ENCODE data around the gene PRR23B.
"Not testable (repeated sequence)": the region's sequence is repeated elsewhere in the genome, so short reads cannot be mapped to it uniquely, and the experiment has no call there.

PRR23B gene

GRCh38 chr3:139032326-139033002, 11.7 kb upstream of the PRR23B start:
- H3K4me3 ChIP-seq (replicated peaks; ENCODE audit: low read depth, low read length), result no peak overlapping the region
- TF ChIP-seq CTCF (IDR thresholded peaks at IDR 0.05; ENCODE audit: low read length, missing control alignments), result no peak
- DNase-seq (ENCODE audit: low read depth), result no peak

GRCh38 chr3:139030576-139030975, 9.8 kb upstream of the PRR23B start:
- not testable (repeated sequence) for H3K4me3 ChIP-seq (replicated peaks; ENCODE audit: low read depth, low read length); DNase-seq (ENCODE audit: low read depth)

- TF ChIP-seq CTCF (IDR thresholded peaks at IDR 0.05; ENCODE audit: low read length, missing control alignments), result no peak
- DNase-seq (ENCODE audit: low read depth), result no peak
Measured at GRCh38 chr3:139024968-139025367, 4.2 kb upstream of the PRR23B start.

GRCh38 chr3:139020036-139020867, 474 bp downstream of the PRR23B start:
- no peak for TF ChIP-seq CTCF (IDR thresholded peaks at IDR 0.05; ENCODE audit: low read length, missing control alignments)
- no peak for DNase-seq (ENCODE audit: low read depth)
- no peak overlapping the region for H3K4me3 ChIP-seq (replicated peaks; ENCODE audit: low read depth, low read length)

More at GRCh38 chr3:139024968-139025367, 4.2 kb upstream of the PRR23B start:
- no peak overlapping the region for H3K4me3 ChIP-seq (replicated peaks; ENCODE audit: low read depth, low read length)

- no peak for DNase-seq (ENCODE audit: low read depth)
- H3K4me3 ChIP-seq (replicated peaks; ENCODE audit: low read depth, low read length), result no peak overlapping the region
- no peak for TF ChIP-seq CTCF (IDR thresholded peaks at IDR 0.05; ENCODE audit: low read length, missing control alignments)
Measured at GRCh38 chr3:139016430-139017048, 4.2 kb downstream of the PRR23B start.

- TF ChIP-seq CTCF (IDR thresholded peaks at IDR 0.05; ENCODE audit: low read length, missing control alignments), result no peak
- H3K4me3 ChIP-seq (replicated peaks; ENCODE audit: low read depth, low read length), result no peak within 1 kb of the TSS
- no peak for DNase-seq (ENCODE audit: low read depth)
Measured at GRCh38 chr3:139006051-139006716, 14.5 kb downstream of the PRR23B start, which contains the start of gene PRR23A. Gene PRR23A (minus strand): TSS chr3:139006268. CDS start chr3:139006268, 0 bp downstream.
